MM.1S (cell line): ENCODE data around the gene KRT32.

Experiments used
- DNase-seq: peaks from one replicate; pipeline ENCODE4 v3.0.0-alpha.2; 2015
- H2AFZ ChIP-seq: fragments of 300-600 bp; sonication (generic); 2 replicates; pipeline ENCODE4 v1.6.0; 2016; ENCODE audit warnings: antibody characterized with exemption, low read length
- H3F3A ChIP-seq: fragments of 300-600 bp; sonication (generic); 2 replicates; pipeline ENCODE4 v1.6.1; 2016; ENCODE audit warnings: mild to moderate bottlenecking, antibody characterized with exemption, low read length, moderate library complexity, mixed read lengths; ENCODE audit not compliant: insufficient read depth
- H3K27ac ChIP-seq: fragments of 300-600 bp; sonication (generic); 2 replicates; pipeline ENCODE4 v1.5.1; 2016; ENCODE audit warnings: mild to moderate bottlenecking, low read length
- H3K27me3 ChIP-seq: fragments of 300-600 bp; sonication (generic); replicated peaks from 2 replicates; pipeline ENCODE4 v1.6.0; 2016; ENCODE audit warnings: low read length; ENCODE audit not compliant: insufficient read depth
- H3K36me3 ChIP-seq: fragments of 300-600 bp; sonication (generic); replicated peaks from 2 replicates; pipeline ENCODE4 v1.6.1; 2016; ENCODE audit warnings: mild to moderate bottlenecking, low read length, mixed read lengths; ENCODE audit not compliant: insufficient read depth
- H3K4me1 ChIP-seq: fragments of 300-600 bp; sonication (generic); 2 replicates; pipeline ENCODE4 v1.6.1; 2016; ENCODE audit warnings: low read length, mixed read lengths
- H3K4me2 ChIP-seq: fragments of 300-600 bp; sonication (generic); 2 replicates; pipeline ENCODE4 v1.6.0; 2016; ENCODE audit warnings: low read depth, low read length
- H3K4me3 ChIP-seq: fragments of 300-600 bp; sonication (generic); 2 replicates; pipeline ENCODE4 v1.5.1; 2016; ENCODE audit warnings: low read length, mixed read lengths
- H3K79me2 ChIP-seq: fragments of 300-600 bp; sonication (generic); 2 replicates; pipeline ENCODE4 v1.6.1; 2016; ENCODE audit warnings: mixed run types, low read length, mixed read lengths
- H3K9ac ChIP-seq: fragments of 300-600 bp; sonication (generic); 2 replicates; pipeline ENCODE4 v1.6.1; 2016; ENCODE audit warnings: low read length, mixed read lengths
- H3K9me2 ChIP-seq: fragments of 300-600 bp; sonication (generic); replicated peaks from 2 replicates; pipeline ENCODE4 v1.6.1; 2016; ENCODE audit warnings: mild to moderate bottlenecking, low read length, mixed read lengths; ENCODE audit not compliant: insufficient read depth
- H3K9me3 ChIP-seq: fragments of 300-600 bp; sonication (generic); replicated peaks from 2 replicates; pipeline ENCODE4 v1.6.1; 2016; ENCODE audit warnings: mild to moderate bottlenecking, low read length, mixed read lengths; ENCODE audit not compliant: insufficient read depth
- H4K20me1 ChIP-seq: fragments of 300-600 bp; sonication (generic); 2 replicates; pipeline ENCODE4 v1.6.1; 2016; ENCODE audit warnings: mild to moderate bottlenecking, low read length, moderate library complexity, mixed read lengths; ENCODE audit not compliant: insufficient read depth
- EZH2 ChIP-seq: fragments of 300-600 bp; sonication (generic); optimal IDR thresholded peaks from 2 replicates; pipeline ENCODE3; 2017; ENCODE audit warnings: low read depth, mild to moderate bottlenecking, antibody characterized with exemption, low read length, mixed read lengths
- EZH2phosphoT487 ChIP-seq: fragments of 300-600 bp; sonication (generic); IDR thresholded peaks from 2 replicates; pipeline ENCODE4 v1.6.1; 2018; ENCODE audit warnings: antibody characterized with exemption, low read length
- TF ChIP-seq, protein P1 (sequence below): fragments of 300-600 bp; sonication (generic); IDR thresholded peaks from 2 replicates; pipeline ENCODE4 v1.5.1; 2016; ENCODE audit warnings: antibody characterized with exemption, low read length, mixed read lengths

KRT32 gene

GRCh38 chr17:41486316-41486715 is 19.1 kb upstream of the KRT32 start:
- no peaks in the 10 kb centered on the region for H3K9me3 ChIP-seq
- no peaks in the 10 kb centered on the region for H3K36me3 ChIP-seq
- H3K27ac ChIP-seq, result no peak overlapping the region
- no peaks in the 10 kb centered on the region for H3K79me2 ChIP-seq
- no peaks in the 10 kb centered on the region for H3F3A ChIP-seq
- no peaks in the 10 kb centered on the region; the same call in 1 of the 2 replicates for H3K27me3 ChIP-seq
- H3K4me2 ChIP-seq, result no peak overlapping the region
- no peak for DNase-seq
- no peak overlapping the region for H2AFZ ChIP-seq
- H3K9ac ChIP-seq, result no peak overlapping the region
- no peaks in the 10 kb centered on the region for H3K4me1 ChIP-seq
- H4K20me1 ChIP-seq, result no peaks in the 10 kb centered on the region
- H3K4me3 ChIP-seq, result no peak overlapping the region
- TF ChIP-seq EZH2 (no peak), EZH2phosphoT487 (no peak)
- TF ChIP-seq, protein P1, sequence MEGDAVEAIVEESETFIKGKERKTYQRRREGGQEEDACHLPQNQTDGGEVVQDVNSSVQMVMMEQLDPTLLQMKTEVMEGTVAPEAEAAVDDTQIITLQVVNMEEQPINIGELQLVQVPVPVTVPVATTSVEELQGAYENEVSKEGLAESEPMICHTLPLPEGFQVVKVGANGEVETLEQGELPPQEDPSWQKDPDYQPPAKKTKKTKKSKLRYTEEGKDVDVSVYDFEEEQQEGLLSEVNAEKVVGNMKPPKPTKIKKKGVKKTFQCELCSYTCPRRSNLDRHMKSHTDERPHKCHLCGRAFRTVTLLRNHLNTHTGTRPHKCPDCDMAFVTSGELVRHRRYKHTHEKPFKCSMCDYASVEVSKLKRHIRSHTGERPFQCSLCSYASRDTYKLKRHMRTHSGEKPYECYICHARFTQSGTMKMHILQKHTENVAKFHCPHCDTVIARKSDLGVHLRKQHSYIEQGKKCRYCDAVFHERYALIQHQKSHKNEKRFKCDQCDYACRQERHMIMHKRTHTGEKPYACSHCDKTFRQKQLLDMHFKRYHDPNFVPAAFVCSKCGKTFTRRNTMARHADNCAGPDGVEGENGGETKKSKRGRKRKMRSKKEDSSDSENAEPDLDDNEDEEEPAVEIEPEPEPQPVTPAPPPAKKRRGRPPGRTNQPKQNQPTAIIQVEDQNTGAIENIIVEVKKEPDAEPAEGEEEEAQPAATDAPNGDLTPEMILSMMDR, result no peak
- no peaks in the 10 kb centered on the region for H3K9me2 ChIP-seq

DNA sequence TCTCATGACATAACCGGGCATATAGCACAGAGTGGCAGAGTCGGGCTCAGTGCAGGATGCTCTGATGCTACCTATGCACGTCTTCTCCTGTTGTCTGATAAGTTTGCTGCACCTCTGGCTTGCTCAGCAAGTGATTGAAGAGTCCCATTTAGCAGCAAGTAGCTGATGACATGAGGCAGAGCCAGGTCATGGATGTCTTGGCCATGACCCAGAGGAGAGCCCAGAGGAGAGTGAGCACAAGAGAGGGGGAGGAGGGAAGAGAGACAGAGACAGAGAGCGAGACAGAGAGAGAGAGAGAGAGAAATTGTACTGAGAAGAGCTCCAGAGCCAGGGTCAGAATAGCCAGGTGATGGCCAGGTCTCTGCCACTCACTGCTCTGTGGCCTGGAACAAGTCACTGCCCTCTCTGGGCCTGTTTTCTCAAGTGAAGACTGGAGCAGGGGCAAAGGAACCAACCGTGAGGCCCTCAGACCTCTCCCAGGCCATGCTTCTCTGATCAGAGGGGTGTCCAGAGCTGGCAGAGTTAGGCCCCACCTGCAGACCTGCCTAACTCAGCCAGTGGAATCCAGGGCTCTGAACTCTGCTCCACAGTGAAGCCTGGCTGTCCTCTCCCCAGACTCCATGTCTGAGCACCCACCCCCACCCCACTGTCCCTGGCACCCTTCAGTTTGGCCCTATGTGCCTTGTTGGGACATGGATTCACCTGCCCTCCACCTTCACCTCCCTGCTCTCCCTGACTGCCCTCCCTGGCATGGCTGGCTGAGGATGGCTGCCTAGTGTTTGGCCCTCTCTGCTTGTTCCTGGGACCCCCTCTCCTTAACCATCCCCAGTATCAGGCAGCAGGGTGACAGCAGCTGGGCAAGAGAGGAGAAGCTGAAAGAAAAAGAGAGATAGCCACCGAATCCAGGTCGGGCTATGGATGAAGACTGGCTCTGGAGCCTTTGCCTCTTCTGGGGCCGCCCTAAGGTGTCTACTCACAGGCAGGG is 18.0 kb upstream of the KRT32 start:
- Histone ChIP-seq H3K79me2 (no peaks in the 10 kb centered on the region), H3K36me3 (no peaks in the 10 kb centered on the region), H3K4me2 (no peak overlapping the region), H3K9ac (no peak overlapping the region), H3K9me3 (no peaks in the 10 kb centered on the region), H4K20me1 (no peaks in the 10 kb centered on the region), H3K4me3 (no peak overlapping the region), H3K9me2 (no peaks in the 10 kb centered on the region), H2AFZ (no peak overlapping the region), H3K4me1 (no peaks in the 10 kb centered on the region), H3K27ac (no peak overlapping the region), H3K27me3 (no peaks in the 10 kb centered on the region; the same call in 1 of the 2 replicates), H3F3A (no peaks in the 10 kb centered on the region)
- no peak for DNase-seq
- TF ChIP-seq, protein P1, result no peak
- TF ChIP-seq EZH2phosphoT487 (no peak), EZH2 (no peak)

- Histone ChIP-seq H3K9me2 (no peaks in the 10 kb centered on the region), H3K9ac (no peak overlapping the region), H3K36me3 (no peaks in the 10 kb centered on the region), H3K4me2 (no peak overlapping the region), H3K27ac (no peak overlapping the region), H3F3A (no peaks in the 10 kb centered on the region), H3K4me3 (no peak overlapping the region), H3K9me3 (no peaks in the 10 kb centered on the region), H3K4me1 (no peaks in the 10 kb centered on the region), H3K79me2 (no peaks in the 10 kb centered on the region), H2AFZ (no peak overlapping the region), H3K27me3 (no peaks in the 10 kb centered on the region; the same call in 1 of the 2 replicates), H4K20me1 (no peaks in the 10 kb centered on the region)
- DNase-seq, result no peak
- TF ChIP-seq EZH2 (no peak), EZH2phosphoT487 (no peak)
- TF ChIP-seq, protein P1, result no peak
These were observed 17.0 kb upstream of the KRT32 start for GRCh38 chr17:41483991-41484826.
